Mammary microvascular endothelial cell (primary cell): ENCODE results near the gene EMP2. TPM values are rescaled to one million over a fixed set of nuclear protein-coding genes. Genes with fewer than 3 reads are reported as not detected.

Experiments used
- total RNA-seq: library from RNA; depleted of rRNA; stranded (reverse); fragments of >200 nt; gene quantifications from 2 replicates; pipeline ENCODE4 v1.2.3, GENCODE V29; 2015

Gene EMP2
- total RNA-seq = 15.8 and 17.7 TPM in 2 replicates

GRCh38 chr16:10579965-10580882 is at the start of gene EMP2:
Gene EMP2, minus strand, starts transcription at chr16:10580598. Its CDS starts 32,981 bp downstream, at chr16:10547617.

Other genes starting within 250 kb of the EMP2 start
- 1.6 and 3.7 TPM in 2 replicates for gene ATF7IP2, start 194.5 kb downstream of the EMP2 start, total RNA-seq
- not detected in 2 replicates for gene TEKT5, start 114.3 kb upstream of the EMP2 start, total RNA-seq
- 26.5 and 30.0 TPM in 2 replicates for gene NUBP1, start 163.2 kb upstream of the EMP2 start, total RNA-seq
- gene TVP23A, start 238.2 kb upstream of the EMP2 start, total RNA-seq = not detected in 2 replicates